Colonic mucosa (tissue), 4 donors: Measurements from ENCODE around the gene SLC10A7. TPM values are rescaled to one million over a fixed set of nuclear protein-coding genes. Genes with fewer than 3 reads are reported as not detected.
A peak's percentile ranks its signal among the peaks of the same experiment; 100 is the strongest.

Experiments
- DNase-seq: peaks from one replicate; pipeline ENCODE4 v3.0.0-alpha.2; 2020
- H3K27ac ChIP-seq: fragments of 200-600 bp; one replicate; pipeline ENCODE4 v1.8.0; 2021
- H3K27me3 ChIP-seq: fragments of 200-600 bp; one replicate; pipeline ENCODE4 v1.8.0; 2021
- H3K36me3 ChIP-seq: fragments of 200-600 bp; one replicate; pipeline ENCODE4 v1.8.0; 2021
- H3K4me1 ChIP-seq: fragments of 200-600 bp; one replicate; pipeline ENCODE4 v1.8.0; 2021; ENCODE audit warnings: mild to moderate bottlenecking
- H3K4me3 ChIP-seq: fragments of 200-600 bp; one replicate; pipeline ENCODE4 v1.8.0; 2021
- H3K9ac ChIP-seq, 2 donors: one replicate each; pipeline ENCODE4 v1.7.0; 2013; ENCODE audit warnings: control low read depth in 2 of 2, low read depth in 2 of 2, low read length in 2 of 2
- H3K9me3 ChIP-seq: fragments of 200-600 bp; one replicate; pipeline ENCODE4 v1.8.0; 2021
- intact Hi-C: fragments of 100-400 bp; cut with DNase I; formaldehyde crosslinking; loops from one replicate; pipeline ENCODE4 v1.14.1; 2022
- total RNA-seq, 2 donors: library from RNA; stranded (reverse); fragmentation: NEBNext Ultra II Directional in 1 of 2; extraction: Animal tissue kit (Norgen Biotek cat#: 25700) in 1 of 2; gene quantifications; one replicate each; pipeline ENCODE4 v1.2.1, GENCODE V29; 2021
- TF ChIP-seq, protein P1 (sequence below): fragments of 200-600 bp; IDR thresholded peaks from one replicate; pipeline ENCODE4 v1.8.0; 2022; ENCODE audit warnings: antibody characterized with exemption, mild to moderate bottlenecking
- donor health status: healthy.
- donor health status: DM: no; HTN: no; CAD: no.
- donor health status: DM: no; HTN: no; CAD: no.

The SLC10A7 gene
- total RNA-seq, 2 donors from 2014 or later: 17.4 to 19.2 TPM

GRCh38 chr4:146342600-146343192 lies 179.0 kb downstream of the SLC10A7 start:
- peak; percentile 25 for DNase-seq
- Histone ChIP-seq H3K4me3 (no peak overlapping the region), H3K27ac (no peak overlapping the region), H3K9me3 (no peaks in the 10 kb centered on the region), H3K36me3 (no peaks in the 10 kb centered on the region), H3K4me1 (no peaks in the 10 kb centered on the region), H3K27me3 (no peaks in the 10 kb centered on the region), H3K9ac (no peak overlapping the region)
- intact Hi-C loops: loop anchor here (5.0 to 10.0 kb wide), 3 partner anchors 182 to 752 kb away; partner anchors contain the start of gene SLC10A7
- TF ChIP-seq, protein P1, sequence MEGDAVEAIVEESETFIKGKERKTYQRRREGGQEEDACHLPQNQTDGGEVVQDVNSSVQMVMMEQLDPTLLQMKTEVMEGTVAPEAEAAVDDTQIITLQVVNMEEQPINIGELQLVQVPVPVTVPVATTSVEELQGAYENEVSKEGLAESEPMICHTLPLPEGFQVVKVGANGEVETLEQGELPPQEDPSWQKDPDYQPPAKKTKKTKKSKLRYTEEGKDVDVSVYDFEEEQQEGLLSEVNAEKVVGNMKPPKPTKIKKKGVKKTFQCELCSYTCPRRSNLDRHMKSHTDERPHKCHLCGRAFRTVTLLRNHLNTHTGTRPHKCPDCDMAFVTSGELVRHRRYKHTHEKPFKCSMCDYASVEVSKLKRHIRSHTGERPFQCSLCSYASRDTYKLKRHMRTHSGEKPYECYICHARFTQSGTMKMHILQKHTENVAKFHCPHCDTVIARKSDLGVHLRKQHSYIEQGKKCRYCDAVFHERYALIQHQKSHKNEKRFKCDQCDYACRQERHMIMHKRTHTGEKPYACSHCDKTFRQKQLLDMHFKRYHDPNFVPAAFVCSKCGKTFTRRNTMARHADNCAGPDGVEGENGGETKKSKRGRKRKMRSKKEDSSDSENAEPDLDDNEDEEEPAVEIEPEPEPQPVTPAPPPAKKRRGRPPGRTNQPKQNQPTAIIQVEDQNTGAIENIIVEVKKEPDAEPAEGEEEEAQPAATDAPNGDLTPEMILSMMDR: peak; percentile 47

GRCh38 chr4:146340798-146341197 lies 180.9 kb downstream of the SLC10A7 start:
- Histone ChIP-seq H3K4me3 (no peak overlapping the region), H3K4me1 (peaks cover 5% of the 10 kb centered on the region), H3K27ac (no peak overlapping the region), H3K27me3 (no peaks in the 10 kb centered on the region), H3K9ac (no peak overlapping the region), H3K36me3 (no peaks in the 10 kb centered on the region), H3K9me3 (no peaks in the 10 kb centered on the region)
- no peak for DNase-seq
- TF ChIP-seq, protein P1: no peak
- intact Hi-C loops: loop anchor here (5.0 to 10.0 kb wide), 3 partner anchors 184 to 754 kb away; partner anchors contain the start of gene SLC10A7

GRCh38 chr4:146338512-146338911 lies 183.2 kb downstream of the SLC10A7 start:
- H3K9ac ChIP-seq: no peak overlapping the region
- no peaks in the 10 kb centered on the region for H3K36me3 ChIP-seq
- TF ChIP-seq, protein P1: no peak
- intact Hi-C loops: no loop called here
- H3K27ac ChIP-seq: no peak overlapping the region
- H3K4me1 ChIP-seq: peaks cover 5% of the 10 kb centered on the region
- no peak for DNase-seq
- no peaks in the 10 kb centered on the region for H3K9me3 ChIP-seq
- no peak overlapping the region for H3K4me3 ChIP-seq
- no peaks in the 10 kb centered on the region for H3K27me3 ChIP-seq

DNA sequence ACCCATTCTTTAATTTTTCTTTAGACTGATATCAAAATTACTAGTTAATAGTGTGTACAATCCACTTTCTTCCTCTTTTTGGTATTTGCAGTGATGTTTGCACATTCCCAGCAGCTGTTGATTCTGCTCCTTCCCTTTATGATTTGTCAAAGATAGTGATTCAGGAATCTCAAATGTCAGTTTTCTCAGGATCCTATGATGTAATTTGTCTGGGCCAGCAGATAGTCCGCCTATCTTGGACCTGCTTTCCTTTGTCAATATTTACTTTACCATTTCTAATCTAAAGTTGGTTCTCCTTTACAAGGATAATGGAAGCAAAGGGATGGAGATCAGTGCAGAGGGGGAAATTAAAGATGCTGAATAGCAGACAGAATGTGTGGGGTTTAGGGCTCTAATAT lies 185.3 kb downstream of the SLC10A7 start:
- Histone ChIP-seq H3K4me3 (no peak overlapping the region), H3K27me3 (no peaks in the 10 kb centered on the region), H3K9me3 (no peaks in the 10 kb centered on the region), H3K27ac (no peak overlapping the region), H3K36me3 (no peaks in the 10 kb centered on the region), H3K4me1 (peaks cover 5% of the 10 kb centered on the region), H3K9ac (no peak overlapping the region)
- no peak for DNase-seq
- intact Hi-C loops: no loop called here
- TF ChIP-seq, protein P1: no peak

GRCh38 chr4:146335763-146336409 lies 185.9 kb downstream of the SLC10A7 start:
- Histone ChIP-seq H3K4me3 (no peak overlapping the region), H3K9me3 (no peaks in the 10 kb centered on the region), H3K4me1 (peaks cover 5% of the 10 kb centered on the region), H3K27ac (no peak overlapping the region), H3K27me3 (no peaks in the 10 kb centered on the region), H3K36me3 (no peaks in the 10 kb centered on the region), H3K9ac (no peak overlapping the region)
- TF ChIP-seq, protein P1: no peak
- intact Hi-C loops: no loop called here
- DNase-seq: no peak
